ENCODE data around the gene CDKN1C.

The CDKN1C gene

GRCh38 chr11:2870460-2870859, 15.1 kb downstream of the CDKN1C start:
- TF ChIP-seq CTCF (conservative IDR thresholded peaks at IDR 0.05; ENCODE audit: low read length), result no peak
- no peak overlapping the region for H3K4me3 ChIP-seq (ENCODE audit: low read length)
- DNase-seq (ENCODE audit: low read depth), result no peak

GRCh38 chr11:2869561-2870427, 15.8 kb downstream of the CDKN1C start:
- no peak for TF ChIP-seq CTCF (conservative IDR thresholded peaks at IDR 0.05; ENCODE audit: low read length)
- no peak for DNase-seq (ENCODE audit: low read depth)
- no peak overlapping the region for H3K4me3 ChIP-seq (ENCODE audit: low read length)

GRCh38 chr11:2869134-2869526, 16.4 kb downstream of the CDKN1C start:
- DNase-seq (ENCODE audit: low read depth), result no peak
- no peak for TF ChIP-seq CTCF (conservative IDR thresholded peaks at IDR 0.05; ENCODE audit: low read length)
- H3K4me3 ChIP-seq (ENCODE audit: low read length), result no peak overlapping the region

GRCh38 chr11:2868506-2869133, 17.0 kb downstream of the CDKN1C start:
- DNase-seq (ENCODE audit: low read depth), result no peak
- H3K4me3 ChIP-seq (ENCODE audit: low read length), result no peak overlapping the region

GRCh38 chr11:2867722-2868505, 17.7 kb downstream of the CDKN1C start:
- TF ChIP-seq CTCF (conservative IDR thresholded peaks at IDR 0.05; ENCODE audit: low read length), result no peak
- DNase-seq (ENCODE audit: low read depth), result no peak
- no peak overlapping the region for H3K4me3 ChIP-seq (ENCODE audit: low read length)

More at GRCh38 chr11:2868506-2869133, 17.0 kb downstream of the CDKN1C start:
- TF ChIP-seq CTCF (conservative IDR thresholded peaks at IDR 0.05; ENCODE audit: low read length), result no peak

GRCh38 chr11:2867142-2867541, 18.4 kb downstream of the CDKN1C start:
- no peak for TF ChIP-seq CTCF (conservative IDR thresholded peaks at IDR 0.05; ENCODE audit: low read length)
- no peak for DNase-seq (ENCODE audit: low read depth)

More at GRCh38 chr11:2867142-2867541, 18.4 kb downstream of the CDKN1C start:
- H3K4me3 ChIP-seq (ENCODE audit: low read length), result no peak overlapping the region

Measured in AG10803 (cell line).